ENCODE measurements around the gene C1QTNF12. TPM values are rescaled to one million over a fixed set of nuclear protein-coding genes. Genes with fewer than 3 reads are reported as not detected.

C1QTNF12 gene
- total RNA-seq, 1 donor from 2014 or later, result 1.7 TPM

GRCh38 chr1:1227386-1227785 lies 19.1 kb downstream of the C1QTNF12 start:
- TF ChIP-seq CTCF (IDR thresholded peaks at IDR 0.05; ENCODE audit: unreplicated experiment), result no peak
- no peak overlapping the region for H3K27ac Mint-ChIP-seq
- H3K4me1 Mint-ChIP-seq (ENCODE audit: low read depth), result peaks cover 7% of the 10 kb centered on the region
- H3K27me3 Mint-ChIP-seq, result no peaks in the 10 kb centered on the region
- H3K4me3 Mint-ChIP-seq (ENCODE audit: low read depth), result no peak overlapping the region
- H3K9me3 Mint-ChIP-seq (ENCODE audit: low read depth), result no peaks in the 10 kb centered on the region
- DNase-seq (ENCODE audit: low spot score, unreplicated experiment), result no peak
- H3K36me3 Mint-ChIP-seq (ENCODE audit: insufficient read depth), result peaks cover 11% of the 10 kb centered on the region

- H3K27me3 Mint-ChIP-seq, result no peaks in the 10 kb centered on the region
- TF ChIP-seq CTCF (IDR thresholded peaks at IDR 0.05; ENCODE audit: unreplicated experiment), result no peak
- H3K27ac Mint-ChIP-seq, result no peak overlapping the region
- DNase-seq (ENCODE audit: low spot score, unreplicated experiment), result no peak
- H3K36me3 Mint-ChIP-seq (ENCODE audit: insufficient read depth), result peaks cover 11% of the 10 kb centered on the region
- H3K9me3 Mint-ChIP-seq (ENCODE audit: low read depth), result no peaks in the 10 kb centered on the region
- no peak overlapping the region for H3K4me3 Mint-ChIP-seq (ENCODE audit: low read depth)
- H3K4me1 Mint-ChIP-seq (ENCODE audit: low read depth), result peaks cover 7% of the 10 kb centered on the region
Measured at GRCh38 chr1:1226566-1227362, 19.8 kb downstream of the C1QTNF12 start.

GRCh38 chr1:1225913-1226312 lies 20.6 kb downstream of the C1QTNF12 start:
- H3K27me3 Mint-ChIP-seq, result no peaks in the 10 kb centered on the region
- H3K27ac Mint-ChIP-seq, result no peak overlapping the region
- DNase-seq (ENCODE audit: low spot score, unreplicated experiment), result no peak
- peaks cover 6% of the 10 kb centered on the region for H3K4me1 Mint-ChIP-seq (ENCODE audit: low read depth)
- peaks cover 13% of the 10 kb centered on the region for H3K36me3 Mint-ChIP-seq (ENCODE audit: insufficient read depth)
- no peaks in the 10 kb centered on the region for H3K9me3 Mint-ChIP-seq (ENCODE audit: low read depth)
- no peak overlapping the region for H3K4me3 Mint-ChIP-seq (ENCODE audit: low read depth)
- TF ChIP-seq CTCF (IDR thresholded peaks at IDR 0.05; ENCODE audit: unreplicated experiment), result no peak

GRCh38 chr1:1225238-1225845 lies 21.2 kb downstream of the C1QTNF12 start:
- peaks cover 17% of the 10 kb centered on the region for H3K36me3 Mint-ChIP-seq (ENCODE audit: insufficient read depth)

GRCh38 chr1:1223891-1224290 lies 22.6 kb downstream of the C1QTNF12 start:
- Mint-ChIP-seq H3K9me3 (ENCODE audit: low read depth) (no peaks in the 10 kb centered on the region), H3K27ac (no peak overlapping the region), H3K4me1 (ENCODE audit: low read depth) (no peaks in the 10 kb centered on the region), H3K27me3 (no peaks in the 10 kb centered on the region), H3K4me3 (ENCODE audit: low read depth) (no peak overlapping the region), H3K36me3 (ENCODE audit: insufficient read depth) (peaks cover 16% of the 10 kb centered on the region)
- DNase-seq (ENCODE audit: low spot score, unreplicated experiment), result no peak
- TF ChIP-seq CTCF (IDR thresholded peaks at IDR 0.05; ENCODE audit: unreplicated experiment), result no peak

More at GRCh38 chr1:1225238-1225845, 21.2 kb downstream of the C1QTNF12 start:
- Mint-ChIP-seq H3K4me1 (ENCODE audit: low read depth) (peaks cover 1% of the 10 kb centered on the region), H3K27me3 (no peaks in the 10 kb centered on the region), H3K4me3 (ENCODE audit: low read depth) (no peak overlapping the region), H3K9me3 (ENCODE audit: low read depth) (no peaks in the 10 kb centered on the region), H3K27ac (no peak overlapping the region)
- DNase-seq (ENCODE audit: low spot score, unreplicated experiment), result no peak
- no peak for TF ChIP-seq CTCF (IDR thresholded peaks at IDR 0.05; ENCODE audit: unreplicated experiment)

Measured in progenitor cell of endocrine pancreas (in vitro differentiated cells).